Progenitor cell of endocrine pancreas (in vitro differentiated cells): Measurements from ENCODE around the gene RIF1. TPM values are rescaled to one million over a fixed set of nuclear protein-coding genes. Genes with fewer than 3 reads are reported as not detected.

ENCODE experiments used
- DNase-seq: peaks from one replicate; pipeline ENCODE4 v3.0.0; 2021; ENCODE audit warnings: low spot score; ENCODE audit not compliant: unreplicated experiment
- H3K27ac Mint-ChIP-seq: 2 replicates; pipeline ENCODE4 v1.8.0; 2021; ENCODE audit warnings: mild to moderate bottlenecking, moderate library complexity, mixed read lengths
- H3K27me3 Mint-ChIP-seq: 2 replicates; pipeline ENCODE4 v1.8.0; 2021; ENCODE audit warnings: mixed read lengths
- H3K36me3 Mint-ChIP-seq: 2 replicates; pipeline ENCODE4 v1.8.0; 2022; ENCODE audit warnings: mixed read lengths; ENCODE audit not compliant: insufficient read depth
- H3K4me1 Mint-ChIP-seq: 2 replicates; pipeline ENCODE4 v1.8.0; 2021; ENCODE audit warnings: low read depth, mixed read lengths
- H3K4me3 Mint-ChIP-seq: 2 replicates; pipeline ENCODE4 v1.8.0; 2021; ENCODE audit warnings: low read depth, mild to moderate bottlenecking, moderate library complexity, mixed read lengths
- H3K9me3 Mint-ChIP-seq: 2 replicates; pipeline ENCODE4 v1.8.0; 2021; ENCODE audit warnings: low read depth, mixed read lengths
- total RNA-seq: library from RNA; stranded (reverse); gene quantifications from 2 replicates; pipeline ENCODE4 v1.2.1, GENCODE V29; 2021
- TF ChIP-seq, protein P1 (sequence below): fragments of 200-600 bp; sonication (generic); IDR thresholded peaks from one replicate; pipeline ENCODE4 v1.5.0; 2021; ENCODE audit warnings: antibody characterized with exemption, mild to moderate bottlenecking; ENCODE audit not compliant: unreplicated experiment

The RIF1 gene
- total RNA-seq, 1 donor from 2014 or later, result 54.4 TPM

- DNase-seq, result no peak
- TF ChIP-seq, protein P1, sequence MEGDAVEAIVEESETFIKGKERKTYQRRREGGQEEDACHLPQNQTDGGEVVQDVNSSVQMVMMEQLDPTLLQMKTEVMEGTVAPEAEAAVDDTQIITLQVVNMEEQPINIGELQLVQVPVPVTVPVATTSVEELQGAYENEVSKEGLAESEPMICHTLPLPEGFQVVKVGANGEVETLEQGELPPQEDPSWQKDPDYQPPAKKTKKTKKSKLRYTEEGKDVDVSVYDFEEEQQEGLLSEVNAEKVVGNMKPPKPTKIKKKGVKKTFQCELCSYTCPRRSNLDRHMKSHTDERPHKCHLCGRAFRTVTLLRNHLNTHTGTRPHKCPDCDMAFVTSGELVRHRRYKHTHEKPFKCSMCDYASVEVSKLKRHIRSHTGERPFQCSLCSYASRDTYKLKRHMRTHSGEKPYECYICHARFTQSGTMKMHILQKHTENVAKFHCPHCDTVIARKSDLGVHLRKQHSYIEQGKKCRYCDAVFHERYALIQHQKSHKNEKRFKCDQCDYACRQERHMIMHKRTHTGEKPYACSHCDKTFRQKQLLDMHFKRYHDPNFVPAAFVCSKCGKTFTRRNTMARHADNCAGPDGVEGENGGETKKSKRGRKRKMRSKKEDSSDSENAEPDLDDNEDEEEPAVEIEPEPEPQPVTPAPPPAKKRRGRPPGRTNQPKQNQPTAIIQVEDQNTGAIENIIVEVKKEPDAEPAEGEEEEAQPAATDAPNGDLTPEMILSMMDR, result no peak
- Mint-ChIP-seq H3K27ac (peak overlapping the region; percentile 20), H3K4me1 (no peaks in the 10 kb centered on the region), H3K4me3 (no peak overlapping the region), H3K9me3 (peaks cover 2% of the 10 kb centered on the region), H3K36me3 (peaks cover 29% of the 10 kb centered on the region), H3K27me3 (no peaks in the 10 kb centered on the region)
Measured at GRCh38 chr2:151476287-151476686, 66.6 kb downstream of the RIF1 start.

DNA sequence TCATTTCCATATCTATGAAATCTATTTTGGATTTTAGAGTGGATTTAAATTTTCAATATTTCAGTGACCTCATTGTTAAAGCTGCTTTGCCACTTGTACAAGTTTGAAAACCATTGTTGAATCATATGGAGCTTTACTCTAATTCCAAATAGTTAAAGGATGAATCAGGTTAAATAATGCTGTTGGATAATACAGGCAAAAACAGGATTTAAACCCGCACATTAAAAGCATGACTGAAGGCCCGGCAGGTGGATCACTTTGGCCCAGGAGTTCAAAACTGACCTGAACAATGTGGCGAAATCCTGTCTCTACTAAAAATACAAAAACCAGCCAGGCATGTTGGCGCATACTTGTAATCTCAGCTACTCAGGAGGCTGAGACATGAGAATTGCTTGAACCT lies 68.3 kb downstream of the RIF1 start:
- Mint-ChIP-seq H3K4me3 (no peak overlapping the region), H3K9me3 (no peaks in the 10 kb centered on the region), H3K27ac (no peak overlapping the region), H3K4me1 (no peaks in the 10 kb centered on the region), H3K36me3 (peaks cover 19% of the 10 kb centered on the region), H3K27me3 (no peaks in the 10 kb centered on the region)
- TF ChIP-seq, protein P1, result no peak
- no peak for DNase-seq

DNA sequence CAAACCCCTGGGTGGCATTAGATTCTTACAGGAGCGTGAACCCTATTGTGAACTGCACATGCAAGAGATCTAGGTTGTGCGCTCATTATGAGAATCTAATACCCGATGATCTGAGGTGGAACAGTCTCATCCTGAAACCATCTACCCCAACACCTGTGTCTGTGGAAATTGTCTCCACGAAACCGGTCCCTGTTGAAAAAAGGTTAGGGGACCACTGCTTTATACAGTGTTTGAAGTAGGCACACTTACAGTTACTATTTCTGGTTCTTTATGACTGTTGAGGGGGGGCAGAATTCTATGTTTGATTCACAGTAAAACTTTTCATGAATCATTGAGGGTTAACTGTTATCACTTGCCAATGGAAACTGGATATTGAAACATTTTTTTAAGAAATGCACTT lies 72.0 kb downstream of the RIF1 start:
- H3K4me1 Mint-ChIP-seq, result no peaks in the 10 kb centered on the region
- H3K4me3 Mint-ChIP-seq, result no peak overlapping the region
- H3K27me3 Mint-ChIP-seq, result no peaks in the 10 kb centered on the region
- peaks cover 19% of the 10 kb centered on the region for H3K36me3 Mint-ChIP-seq
- no peak overlapping the region for H3K27ac Mint-ChIP-seq
- H3K9me3 Mint-ChIP-seq, result no peaks in the 10 kb centered on the region
- DNase-seq, result no peak
- TF ChIP-seq, protein P1, result no peak

- Mint-ChIP-seq H3K4me3 (no peak overlapping the region), H3K36me3 (peaks cover 19% of the 10 kb centered on the region), H3K4me1 (no peaks in the 10 kb centered on the region), H3K9me3 (no peaks in the 10 kb centered on the region), H3K27ac (no peak overlapping the region), H3K27me3 (no peaks in the 10 kb centered on the region)
- no peak for DNase-seq
- TF ChIP-seq, protein P1, result no peak
Measured at GRCh38 chr2:151482171-151482725, 72.5 kb downstream of the RIF1 start.

GRCh38 chr2:151483546-151483945 lies 73.8 kb downstream of the RIF1 start:
- Mint-ChIP-seq H3K4me3 (no peak overlapping the region), H3K36me3 (peaks cover 16% of the 10 kb centered on the region), H3K9me3 (no peaks in the 10 kb centered on the region), H3K27me3 (no peaks in the 10 kb centered on the region), H3K27ac (no peak overlapping the region), H3K4me1 (no peaks in the 10 kb centered on the region)
- no peak for DNase-seq
- TF ChIP-seq, protein P1, result no peak
